ENCODE measurements around the gene ADAMTS3. TPM values are rescaled to one million over a fixed set of nuclear protein-coding genes. Genes with fewer than 3 reads are reported as not detected.
A peak's percentile ranks its signal among the peaks of the same experiment; 100 is the strongest.

Gene ADAMTS3
- total and polyA plus RNA-seq, 3 donors from 2014 or later = 3.9 to 6.8 (median 5.3) TPM

- H3K27me3 ChIP-seq = no peaks in the 10 kb centered on the region
- TF ChIP-seq POLR2A (IDR thresholded peaks at IDR 0.05) = no peak
- TF ChIP-seq CTCF (IDR thresholded peaks at IDR 0.05) = no peak
- 58 to 63% methylated on average over 2 of the region's 2 CpGs for WGBS, 2 donors
- DNase-seq = no peak
- no peaks in the 10 kb centered on the region for H3K36me3 ChIP-seq (ENCODE audit: low read depth, missing control alignments)
- H3K4me3 ChIP-seq = no peak overlapping the region
- H3K9me3 ChIP-seq = no peaks in the 10 kb centered on the region
- H3K27ac ChIP-seq = no peak overlapping the region
- no peaks in the 10 kb centered on the region for H3K4me1 ChIP-seq
- intact Hi-C loops (cut with DNase I; ENCODE audit: low total_unique reads) = no loop called here
Measured at GRCh38 chr4:72527038-72527646, 41.9 kb downstream of the ADAMTS3 start.

DNA sequence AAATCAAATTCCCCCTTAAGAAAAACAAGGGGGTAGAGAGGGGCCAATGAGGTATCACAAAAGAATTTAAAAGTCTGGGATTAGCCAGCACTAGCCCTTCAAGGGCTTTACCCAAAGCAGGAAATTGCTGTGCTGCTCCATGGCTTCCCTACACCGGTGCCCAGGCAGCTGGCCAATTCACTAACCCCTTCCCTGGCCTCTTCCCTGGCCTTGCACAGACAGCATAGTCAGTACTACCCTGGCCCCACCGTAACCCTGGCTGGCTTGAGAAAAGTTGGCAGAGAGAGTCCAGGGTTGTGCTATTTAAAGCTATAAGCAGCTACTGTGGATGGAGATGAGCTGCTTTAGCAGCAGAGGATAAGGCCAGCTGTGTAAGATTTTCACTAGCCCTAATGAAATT lies 43.1 kb downstream of the ADAMTS3 start:
- TF ChIP-seq CTCF (IDR thresholded peaks at IDR 0.05) = no peak
- no peak for TF ChIP-seq POLR2A (IDR thresholded peaks at IDR 0.05)
- no peaks in the 10 kb centered on the region for H3K9me3 ChIP-seq
- H3K4me1 ChIP-seq = no peaks in the 10 kb centered on the region
- H3K27ac ChIP-seq = no peak overlapping the region
- no peaks in the 10 kb centered on the region for H3K27me3 ChIP-seq
- 15 to 21% methylated on average over 2 of the region's 2 CpGs for whole genome bisulfite sequencing, 2 donors
- H3K36me3 ChIP-seq (ENCODE audit: low read depth, missing control alignments) = no peaks in the 10 kb centered on the region
- H3K4me3 ChIP-seq = no peak overlapping the region
- DNase-seq = peak; percentile 77
- intact Hi-C loops (cut with DNase I; ENCODE audit: low total_unique reads) = no loop called here

- Histone ChIP-seq H3K27ac (no peak overlapping the region), H3K4me1 (no peaks in the 10 kb centered on the region), H3K9me3 (no peaks in the 10 kb centered on the region), H3K4me3 (no peak overlapping the region), H3K27me3 (no peaks in the 10 kb centered on the region), H3K36me3 (ENCODE audit: low read depth, missing control alignments) (no peaks in the 10 kb centered on the region)
- intact Hi-C loops (cut with DNase I; ENCODE audit: low total_unique reads) = no loop called here
- 89 to 96% methylated on average over 3 of the region's 3 CpGs for WGBS, 2 donors
- DNase-seq = no peak
- TF ChIP-seq CTCF (IDR thresholded peaks at IDR 0.05) (no peak), POLR2A (IDR thresholded peaks at IDR 0.05) (no peak)
Measured at GRCh38 chr4:72522440-72522839, 46.6 kb downstream of the ADAMTS3 start.

- no peaks in the 10 kb centered on the region for H3K36me3 ChIP-seq (ENCODE audit: low read depth, missing control alignments)
- no peaks in the 10 kb centered on the region for H3K9me3 ChIP-seq
- no peak overlapping the region for H3K27ac ChIP-seq
- H3K27me3 ChIP-seq = no peaks in the 10 kb centered on the region
- no peaks in the 10 kb centered on the region for H3K4me1 ChIP-seq
- H3K4me3 ChIP-seq = no peak overlapping the region
- TF ChIP-seq POLR2A (IDR thresholded peaks at IDR 0.05) = no peak
- TF ChIP-seq CTCF (IDR thresholded peaks at IDR 0.05) = no peak
- intact Hi-C loops (cut with DNase I; ENCODE audit: low total_unique reads) = no loop called here
- WGBS, 2 donors = 92 to 96% methylated on average over 2 of the region's 2 CpGs
- no peak for DNase-seq
Measured at GRCh38 chr4:72513227-72513626, 55.8 kb downstream of the ADAMTS3 start.

DNA sequence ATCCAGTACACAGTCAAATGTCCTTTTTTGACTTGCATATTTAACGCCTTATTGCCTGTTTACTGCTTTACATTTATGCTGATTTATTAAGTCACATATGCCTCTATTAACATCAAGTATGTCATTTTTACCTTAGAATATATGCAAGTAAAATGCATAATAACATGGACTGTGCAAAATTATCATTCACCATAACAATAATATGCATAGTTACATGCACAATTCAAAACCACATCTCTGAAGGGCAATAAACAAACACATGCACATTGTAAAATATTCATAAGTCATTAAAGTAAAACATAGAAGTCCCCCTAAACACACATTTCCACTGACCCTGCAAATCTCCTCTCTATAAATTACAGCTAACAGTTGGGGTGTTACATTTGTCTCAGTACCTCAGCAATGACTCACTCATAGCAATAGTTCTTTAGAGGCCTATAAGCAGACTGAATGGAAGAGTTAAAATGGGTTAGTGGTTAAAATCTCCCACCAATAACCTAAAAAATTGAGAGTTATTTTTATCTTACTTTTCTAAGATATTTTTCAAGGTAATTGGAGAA lies 61.1 kb downstream of the ADAMTS3 start:
- H3K4me3 ChIP-seq = no peak overlapping the region
- 94 to 97% methylated on average over 1 of the region's 1 CpG for WGBS, 2 donors
- intact Hi-C loops (cut with DNase I; ENCODE audit: low total_unique reads) = no loop called here
- H3K4me1 ChIP-seq = no peaks in the 10 kb centered on the region
- H3K9me3 ChIP-seq = no peaks in the 10 kb centered on the region
- no peak overlapping the region for H3K27ac ChIP-seq
- no peak for TF ChIP-seq CTCF (IDR thresholded peaks at IDR 0.05)
- TF ChIP-seq POLR2A (IDR thresholded peaks at IDR 0.05) = no peak
- H3K27me3 ChIP-seq = no peaks in the 10 kb centered on the region
- no peak for DNase-seq
- no peaks in the 10 kb centered on the region for H3K36me3 ChIP-seq (ENCODE audit: low read depth, missing control alignments)
